Jurkat, Clone E6-1 (cell line): ENCODE measurements around the gene SHTN1.

Experiments used
- DNase-seq: peaks from one replicate; pipeline ENCODE4 v3.0.0-alpha.2; 2011; ENCODE audit warnings: low read depth, low spot score
- H3K4me3 ChIP-seq: 2 replicates; pipeline ENCODE4 v1.5.1; 2011; ENCODE audit warnings: mild to moderate bottlenecking, low read length, control low read depth, moderate library complexity

The SHTN1 gene

DNA sequence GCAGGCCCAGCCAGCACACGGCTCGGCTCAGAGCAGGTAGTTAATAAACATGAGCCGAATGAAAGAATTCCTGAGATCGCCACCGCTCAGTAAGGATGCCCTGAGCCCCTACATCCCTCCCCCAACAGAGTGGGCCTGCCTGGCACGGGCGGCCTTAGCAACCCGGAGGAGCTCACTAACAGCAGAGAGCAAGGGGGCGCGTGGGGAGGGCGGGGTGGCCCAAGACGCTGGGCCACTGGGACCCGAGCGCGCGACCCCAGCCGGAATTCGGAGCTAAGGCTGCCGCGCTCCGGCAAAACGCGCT is 156.1 kb downstream of the SHTN1 start:
- no peak for DNase-seq
- H3K4me3 ChIP-seq = no peak overlapping the region

DNA sequence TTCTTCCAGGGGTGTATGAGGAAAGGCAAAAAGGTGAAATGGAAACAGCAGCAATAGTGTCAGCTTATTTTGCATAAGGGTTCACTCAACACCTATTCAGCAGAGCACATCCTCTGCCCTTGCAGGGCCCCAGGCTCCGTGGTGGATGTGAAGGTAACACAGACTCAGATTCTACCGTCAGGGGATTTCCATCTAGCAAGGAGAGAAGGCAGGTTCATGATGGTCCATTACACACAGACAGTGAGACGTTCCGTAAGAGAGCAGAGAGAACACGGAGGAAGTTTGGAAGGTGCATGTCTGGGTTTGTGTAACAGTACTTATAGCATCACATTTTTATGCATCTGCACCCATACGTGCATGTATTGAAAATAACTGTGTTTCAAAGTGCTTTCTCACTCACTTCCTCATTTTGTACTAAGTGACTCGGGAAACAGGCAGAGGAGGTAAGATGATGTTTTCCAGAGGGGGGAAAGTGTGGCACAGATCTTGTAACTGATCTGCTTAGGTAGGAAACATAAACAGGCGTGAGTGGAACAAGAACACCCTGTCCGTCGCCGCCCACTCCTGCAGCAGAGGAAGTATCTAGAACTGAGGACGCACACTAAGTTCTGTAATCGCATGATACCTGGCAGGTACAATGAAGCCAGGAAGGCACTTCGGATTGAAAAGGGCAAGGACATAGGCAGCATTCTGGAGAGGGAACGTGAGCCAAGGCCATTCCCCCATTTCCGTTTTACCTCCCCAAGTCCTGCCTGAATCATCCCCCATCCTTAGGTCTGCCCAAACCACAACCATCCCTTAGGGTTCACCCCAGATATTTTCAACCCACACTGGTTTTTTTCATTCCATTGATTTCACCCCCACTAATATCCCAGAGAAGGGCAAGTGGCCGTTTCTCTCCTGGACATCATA is 156.7 kb downstream of the SHTN1 start:
- H3K4me3 ChIP-seq = no peak overlapping the region
- no peak for DNase-seq

DNA sequence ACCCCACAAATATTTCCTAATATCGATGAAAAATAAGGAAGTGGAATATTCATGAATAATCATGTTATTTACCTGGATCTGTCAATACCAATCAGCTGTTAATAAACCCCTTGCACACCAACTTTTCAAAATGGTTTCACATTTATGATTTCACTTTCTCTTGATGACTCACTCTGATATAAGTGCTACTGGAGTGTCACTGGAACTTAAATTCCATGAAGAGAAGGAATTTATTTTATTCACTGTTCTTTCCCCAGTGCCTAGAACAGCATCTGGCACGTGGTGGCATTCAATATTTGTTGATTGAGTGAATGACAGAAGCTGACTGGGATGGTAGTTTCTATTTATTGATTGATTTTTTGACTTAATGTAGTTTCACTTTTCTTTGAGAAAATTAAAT is 159.2 kb downstream of the SHTN1 start:
- DNase-seq = no peak
- no peak overlapping the region for H3K4me3 ChIP-seq

DNA sequence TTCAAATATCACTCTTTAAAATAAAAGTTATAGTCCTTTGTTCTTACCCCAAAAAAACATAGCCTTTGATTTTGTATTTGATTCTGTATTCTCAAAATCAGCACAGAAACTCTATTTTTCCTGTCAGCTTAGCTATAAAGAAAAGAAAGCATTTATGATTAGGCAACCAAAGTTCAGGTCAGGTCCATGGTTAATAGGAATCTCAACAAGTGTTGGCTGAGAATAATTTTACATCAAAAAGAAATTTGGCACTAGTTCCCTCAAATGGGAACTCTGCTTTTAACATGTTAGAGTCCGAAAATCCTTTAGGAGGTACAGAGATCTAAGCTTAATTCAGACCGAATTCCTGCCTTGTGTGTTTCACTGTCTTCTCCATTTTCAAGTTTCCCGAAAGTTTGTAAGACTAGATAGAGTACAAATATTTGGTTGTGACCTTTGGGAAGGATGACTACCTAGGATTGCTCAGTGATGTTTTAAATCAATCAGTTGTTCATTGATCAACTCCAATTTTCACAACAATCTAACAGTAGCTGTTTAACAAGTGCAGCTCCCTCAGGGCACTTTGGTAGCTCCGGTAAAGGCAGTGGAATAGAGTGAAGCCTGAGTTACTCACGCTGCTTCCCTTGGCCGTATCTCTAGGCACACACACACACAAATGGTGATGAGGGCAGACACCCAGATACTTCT is 164.5 kb downstream of the SHTN1 start:
- no peak for DNase-seq

DNA sequence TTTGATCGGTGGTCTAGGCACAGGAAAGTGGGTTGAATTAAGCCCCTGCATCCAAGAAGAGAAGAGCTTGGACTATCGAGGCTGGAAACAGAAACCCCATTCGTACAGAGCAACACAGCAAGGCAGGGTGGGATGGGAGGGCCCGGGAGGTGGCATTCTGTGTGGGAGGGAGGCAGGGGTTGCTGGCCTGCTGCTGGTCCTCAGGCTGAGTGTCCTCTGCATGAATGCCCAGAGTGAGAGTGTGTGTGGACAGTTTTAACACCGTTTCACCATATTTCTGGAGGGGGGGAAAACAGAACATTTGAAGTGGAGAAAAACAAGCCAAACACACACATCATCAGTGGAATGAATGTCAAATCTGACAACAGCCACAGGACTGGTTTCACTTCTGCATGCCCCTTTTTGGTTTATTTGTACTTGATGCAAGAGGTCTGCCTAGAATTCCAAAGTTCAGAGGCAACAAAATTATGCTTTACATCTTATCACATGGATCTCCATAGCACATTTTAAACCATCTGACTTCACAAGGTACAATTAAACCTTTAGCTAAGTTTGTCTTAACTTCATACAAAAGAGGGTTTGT is 166.8 kb downstream of the SHTN1 start:
- no peak for DNase-seq
- H3K4me3 ChIP-seq = no peak overlapping the region

More for the DNA sequence above, 164.5 kb downstream of the SHTN1 start:
- H3K4me3 ChIP-seq = no peak overlapping the region

DNA sequence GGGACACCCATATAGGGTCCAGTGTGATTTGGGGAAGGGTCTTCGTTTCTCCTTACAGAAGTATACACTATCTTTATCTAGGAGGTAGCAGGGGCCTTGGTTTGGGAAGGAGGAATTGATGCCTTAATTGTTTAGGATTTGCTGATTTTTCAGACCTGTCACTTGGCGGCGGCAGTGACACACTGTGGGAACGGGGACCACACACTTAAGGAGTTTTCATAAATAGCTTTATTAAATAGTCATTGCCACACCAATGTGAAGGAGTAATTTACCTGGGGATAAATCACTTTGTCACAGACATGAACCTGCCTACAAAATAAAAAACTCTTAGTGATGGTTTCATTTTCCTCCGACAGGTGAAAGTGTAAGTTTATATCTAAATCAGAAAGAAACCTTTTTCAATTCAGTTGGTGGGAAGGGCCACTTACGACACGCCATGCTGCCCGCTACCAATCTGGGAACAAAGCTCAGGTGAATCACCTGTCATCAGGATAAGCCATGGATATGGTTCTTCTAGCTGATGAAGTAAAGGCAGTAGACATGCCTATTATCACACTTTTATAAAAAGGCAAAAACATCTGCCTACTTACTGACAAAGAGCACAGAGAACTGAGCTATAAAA is 168.0 kb downstream of the SHTN1 start:
- DNase-seq = no peak
- no peak overlapping the region for H3K4me3 ChIP-seq

DNA sequence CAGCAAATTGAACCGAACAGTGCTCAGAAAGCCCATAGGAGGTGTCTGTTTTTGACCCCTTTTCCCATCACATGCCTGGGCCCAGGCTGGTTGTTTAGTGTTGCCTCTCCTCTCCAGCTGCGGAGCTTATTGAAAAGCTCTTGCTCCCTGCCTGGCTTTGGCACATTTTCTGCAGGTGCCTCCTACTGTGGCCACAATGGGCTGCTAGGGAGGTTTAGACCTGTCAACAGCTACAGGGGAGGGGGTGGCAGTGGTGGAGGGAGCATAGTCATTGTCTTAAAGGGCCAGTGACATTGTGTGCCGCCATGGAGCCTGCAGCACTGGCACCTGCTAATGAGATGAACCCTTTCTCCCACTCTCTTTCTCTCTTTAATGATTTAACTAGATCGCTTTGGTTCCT is 168.9 kb downstream of the SHTN1 start:
- peak; percentile 63 for DNase-seq
- no peak overlapping the region for H3K4me3 ChIP-seq

DNA sequence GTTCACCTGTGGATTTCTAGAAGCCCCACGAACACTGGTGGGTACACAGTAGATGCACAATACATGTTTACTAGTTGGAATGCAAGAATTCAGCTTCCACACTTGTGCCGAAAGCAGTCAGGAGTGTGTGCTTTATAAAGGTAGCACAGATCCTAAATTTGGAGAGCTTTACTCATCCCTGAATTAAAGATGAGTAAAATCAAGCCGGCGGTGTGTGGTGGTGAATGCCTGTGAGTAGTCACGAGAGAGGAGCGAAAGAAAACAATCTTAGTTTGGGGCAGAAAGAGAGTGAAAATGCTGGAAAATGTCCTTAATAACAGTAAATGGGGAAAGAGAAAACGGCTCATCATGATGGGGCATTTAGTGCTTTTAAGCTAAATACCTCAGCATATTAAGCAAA is 169.3 kb downstream of the SHTN1 start:
- no peak for DNase-seq
- H3K4me3 ChIP-seq = no peak overlapping the region

DNA sequence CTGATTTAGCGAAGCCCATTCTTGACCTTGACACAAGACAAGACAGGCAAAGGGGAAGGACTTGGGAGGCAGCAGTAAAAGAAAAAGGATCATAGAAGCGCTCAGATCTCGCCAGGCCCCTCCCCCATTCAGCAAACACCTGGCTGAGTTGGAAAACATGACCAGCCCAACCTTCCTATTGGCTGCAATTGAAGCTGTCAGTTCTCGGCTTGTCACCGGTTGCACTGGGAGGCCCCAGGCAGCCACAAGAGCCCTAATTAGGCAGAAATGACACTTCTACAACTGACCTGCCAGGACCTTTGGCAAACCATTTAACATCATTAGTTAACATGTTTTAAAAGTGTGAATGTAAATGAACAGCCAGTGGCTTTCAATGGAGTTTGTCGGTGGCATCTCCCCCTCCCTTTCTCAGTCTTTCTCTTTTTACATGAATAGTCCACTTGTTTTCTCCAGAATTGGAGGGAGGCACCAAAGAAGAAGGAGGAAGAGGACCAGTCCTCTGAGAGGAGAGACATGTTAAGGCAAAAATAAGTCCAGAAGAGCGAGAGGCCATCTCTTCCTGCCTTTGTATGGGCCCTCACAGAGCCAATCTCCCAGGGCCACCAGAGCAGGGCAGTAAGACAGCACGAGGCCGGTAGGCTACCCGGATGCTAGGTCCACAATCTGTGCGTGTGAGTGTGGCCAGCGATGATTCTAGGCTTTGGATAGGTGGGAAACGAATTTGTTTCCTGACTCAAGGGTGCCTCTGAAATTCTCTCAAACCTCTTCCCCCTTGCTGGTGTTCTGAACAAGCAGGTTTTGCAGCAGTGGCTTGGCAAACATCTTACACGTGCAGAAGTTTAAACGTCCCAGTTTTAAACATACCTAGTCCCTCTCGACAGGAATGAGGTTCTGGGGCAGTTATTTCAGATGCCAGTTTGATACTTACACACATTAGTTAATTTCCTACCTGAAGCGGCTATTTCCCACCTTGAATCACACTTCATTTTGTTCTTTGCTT is 170.7 kb downstream of the SHTN1 start:
- H3K4me3 ChIP-seq = no peak overlapping the region
- no peak for DNase-seq

DNA sequence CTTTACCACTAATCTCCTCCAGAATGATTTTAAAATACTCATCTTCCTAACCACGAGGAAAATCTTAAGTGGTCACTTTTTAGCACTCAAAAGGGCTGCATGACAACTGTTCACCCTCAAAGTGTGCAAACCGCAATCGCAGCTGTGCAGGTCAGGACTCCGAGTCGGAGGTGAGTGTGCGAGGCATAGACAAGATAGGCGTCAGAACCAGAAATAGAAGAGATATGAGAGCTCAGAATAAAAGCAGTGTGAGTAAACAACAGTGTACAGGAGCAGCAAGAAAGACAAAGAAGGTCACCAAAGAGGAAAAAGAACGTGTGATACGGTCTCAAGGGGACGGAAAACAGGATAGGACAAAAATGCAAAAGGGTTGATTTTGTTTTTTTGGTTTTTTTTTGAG is 173.2 kb downstream of the SHTN1 start:
- H3K4me3 ChIP-seq = no peak overlapping the region

More for the DNA sequence above, 173.2 kb downstream of the SHTN1 start:
- DNase-seq = no peak
